HG02973 (cell line): ENCODE measurements around the gene ZDHHC4.
"Not testable (repeated sequence)": the region's sequence is repeated elsewhere in the genome, so short reads cannot be mapped to it uniquely, and the experiment has no call there.

ENCODE experiments used
- ATAC-seq: cut with Tn5 transposase; IDR thresholded peaks from one replicate; pipeline ENCODE4 v1.9.1; 2021; ENCODE audit warnings: moderate library complexity; ENCODE audit not compliant: unreplicated experiment

Gene ZDHHC4

DNA sequence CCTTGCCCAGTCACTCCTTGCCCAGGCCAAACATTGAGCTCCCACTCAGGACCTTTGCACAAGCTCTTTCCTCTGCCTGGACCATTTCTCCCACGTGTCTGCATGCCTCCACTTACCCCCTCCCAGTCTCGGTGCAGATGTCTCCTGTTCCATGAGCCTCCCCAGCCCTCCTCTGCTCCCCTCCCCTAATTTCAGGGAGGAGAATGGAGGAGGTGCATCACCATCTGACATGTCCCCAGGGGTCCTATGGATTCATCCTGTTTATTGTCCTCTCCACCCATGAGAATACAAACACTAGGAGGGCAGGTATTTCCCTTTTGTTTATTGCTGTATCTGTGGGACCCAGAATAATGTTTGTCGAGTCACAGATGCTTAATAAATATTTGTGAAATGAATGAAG lies 17.4 kb upstream of the ZDHHC4 start:
- ATAC-seq: no peak

DNA sequence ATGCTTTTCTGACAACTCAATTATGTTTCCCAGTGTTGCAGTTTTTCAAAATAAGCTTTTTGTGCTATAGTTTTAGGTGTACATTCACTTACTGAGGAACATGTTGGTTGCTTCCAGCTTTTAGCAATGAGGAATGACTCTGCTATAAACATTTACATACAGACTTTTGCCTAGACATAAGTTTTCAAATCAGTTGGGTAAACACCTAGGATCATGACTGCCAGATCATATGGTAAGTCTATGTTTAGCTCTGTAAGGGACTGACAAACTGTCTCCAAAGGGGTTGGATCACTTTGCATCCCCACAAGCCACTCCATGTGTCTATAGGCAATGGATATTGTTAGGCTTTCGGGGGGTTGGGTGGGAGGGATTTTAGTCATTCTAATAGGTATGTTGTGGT lies 15.1 kb upstream of the ZDHHC4 start:
- no peak for ATAC-seq

GRCh38 chr7:6563936-6564770 lies 13.1 kb upstream of the ZDHHC4 start:
- no peak for ATAC-seq

GRCh38 chr7:6565655-6566054 lies 11.6 kb upstream of the ZDHHC4 start:
- ATAC-seq: no peak

DNA sequence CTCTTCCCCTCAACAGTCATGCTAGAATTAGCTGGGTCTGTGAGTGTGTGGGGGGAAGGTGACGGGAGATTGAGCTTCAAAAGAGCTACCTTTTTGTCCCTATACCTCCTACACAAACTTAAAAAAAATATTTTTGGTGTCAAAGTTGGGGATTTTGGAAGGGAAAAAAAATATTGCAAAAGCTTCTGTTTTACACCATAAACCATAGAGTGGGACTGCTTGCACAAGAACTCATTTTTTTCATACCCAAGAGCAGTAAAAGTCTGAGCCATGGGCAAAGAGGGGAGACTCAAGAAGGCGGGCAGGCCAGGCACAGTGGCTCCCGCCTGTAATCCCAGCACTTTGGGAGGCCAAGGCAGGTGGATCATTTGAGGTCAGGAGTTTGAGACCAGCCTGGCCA lies 9.4 kb upstream of the ZDHHC4 start:
- no peak for ATAC-seq

DNA sequence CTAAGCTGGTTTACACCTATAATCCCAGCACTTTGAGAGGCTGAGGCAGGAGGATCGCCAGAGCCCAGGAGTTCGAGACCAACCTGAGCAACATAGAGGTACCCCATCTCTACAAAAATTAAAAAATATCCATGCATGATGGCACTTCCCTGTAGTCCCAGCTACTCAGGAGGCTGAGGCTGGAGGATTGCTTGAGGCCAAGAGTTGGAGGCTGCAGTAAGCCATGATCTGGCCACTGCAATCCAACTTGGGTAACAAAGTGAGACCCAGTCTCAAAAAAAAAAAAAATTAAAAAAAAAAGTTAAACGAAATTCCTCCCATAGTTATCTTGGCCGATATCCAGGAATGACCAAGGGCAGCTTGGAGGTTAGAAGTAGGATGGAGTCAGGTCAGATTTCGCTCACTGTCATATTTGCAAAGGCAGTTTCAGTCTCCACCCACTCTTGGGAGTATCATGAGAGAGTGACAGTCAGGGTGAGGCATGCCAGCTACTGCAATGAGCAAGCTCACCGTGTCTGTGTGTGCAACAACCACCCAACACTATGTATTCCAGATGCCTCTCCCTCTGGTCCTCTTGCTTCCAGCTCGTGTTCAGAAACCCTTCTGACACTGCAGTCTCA lies 6.0 kb upstream of the ZDHHC4 start:
- ATAC-seq: no peak

- ATAC-seq: no peak
Measured at GRCh38 chr7:6575281-6576023, 1.8 kb upstream of the ZDHHC4 start.

GRCh38 chr7:6576024-6576866 lies 1.0 kb upstream of the ZDHHC4 start:
- ATAC-seq: no peak

DNA sequence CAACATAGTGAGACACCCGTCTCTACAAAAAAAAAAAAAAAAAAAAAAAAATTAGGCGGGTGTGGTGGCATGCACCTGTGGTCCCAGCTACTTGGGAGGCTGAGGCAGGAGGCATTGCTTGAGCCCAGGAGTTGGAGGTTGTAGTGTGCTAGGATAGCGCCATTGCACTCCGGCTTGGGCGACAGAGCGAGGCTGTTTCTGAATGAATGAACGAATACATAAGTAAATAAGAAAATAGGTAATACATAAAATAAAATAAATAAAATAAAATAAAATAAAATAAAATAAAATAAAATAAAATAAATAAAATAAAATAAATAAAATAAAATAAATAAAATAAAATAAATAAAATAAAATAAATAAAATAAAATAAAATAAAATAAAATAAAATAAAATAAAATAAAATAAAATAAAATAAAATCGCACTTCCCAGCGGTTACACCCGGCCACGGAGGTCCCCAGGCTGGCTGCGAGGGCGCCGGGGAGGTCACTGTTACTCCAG lies 336 bp upstream of the ZDHHC4 start:
- ATAC-seq: not testable (repeated sequence)

- no peak for ATAC-seq
Measured at GRCh38 chr7:6578114-6579084, 1.1 kb downstream of the ZDHHC4 start.

DNA sequence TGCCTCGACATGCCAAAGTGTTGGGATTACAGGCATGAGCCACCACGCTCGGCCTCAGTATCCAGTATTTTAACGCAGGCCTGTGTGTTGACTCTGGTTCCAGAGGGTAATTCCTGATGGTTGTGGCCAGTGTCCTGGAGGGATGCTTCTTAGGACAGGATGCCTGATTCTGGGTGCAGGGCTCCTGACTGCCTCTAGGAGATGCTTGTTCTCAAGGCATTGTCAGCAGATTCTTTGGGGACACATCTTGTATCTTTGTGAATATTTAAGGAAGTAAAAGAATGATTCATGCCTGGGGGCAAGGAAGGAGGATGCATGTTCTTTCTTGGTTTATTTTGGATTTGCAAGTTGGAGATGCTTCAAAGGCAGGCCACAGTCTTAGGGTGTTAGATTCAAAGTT lies 2.2 kb downstream of the ZDHHC4 start:
- ATAC-seq: no peak

GRCh38 chr7:6585746-6586432 lies 8.6 kb downstream of the ZDHHC4 start:
- ATAC-seq: not testable (repeated sequence)

- ATAC-seq: no peak
Measured at GRCh38 chr7:6588566-6588965, 11.3 kb downstream of the ZDHHC4 start.

DNA sequence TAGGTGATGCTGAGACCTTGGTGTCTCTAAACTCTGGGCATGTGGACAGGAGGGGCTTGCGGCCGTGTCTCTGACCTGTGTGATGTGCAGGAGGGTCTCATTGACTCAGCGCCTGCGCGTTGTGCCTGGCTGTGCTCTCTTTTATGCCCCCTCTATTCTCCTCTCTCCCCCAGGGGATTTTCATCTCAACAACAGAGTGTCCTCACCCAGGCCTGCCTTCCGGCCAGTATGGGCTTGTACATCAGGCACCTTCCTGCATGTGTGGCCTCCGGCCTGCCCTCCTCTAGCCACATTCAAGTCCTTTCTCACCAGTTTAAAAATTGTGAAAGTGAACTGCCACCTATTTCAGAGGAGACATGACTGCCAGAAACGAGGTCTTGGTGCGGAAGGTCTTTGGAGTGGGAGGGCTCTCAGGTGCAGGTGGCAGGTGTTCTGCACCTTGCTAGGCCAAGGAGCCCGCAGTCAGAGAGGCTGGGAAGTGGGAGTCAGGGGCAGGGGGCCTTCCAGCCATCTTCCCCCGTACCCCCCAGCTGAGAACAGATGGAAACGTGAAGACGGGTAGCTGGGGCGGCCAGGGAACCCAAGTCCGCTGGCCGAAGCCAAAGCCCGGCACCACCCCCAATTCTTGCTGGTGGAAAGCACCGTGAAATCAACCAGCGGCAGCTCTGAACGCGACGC lies 12.0 kb downstream of the ZDHHC4 start:
- ATAC-seq: no peak

DNA sequence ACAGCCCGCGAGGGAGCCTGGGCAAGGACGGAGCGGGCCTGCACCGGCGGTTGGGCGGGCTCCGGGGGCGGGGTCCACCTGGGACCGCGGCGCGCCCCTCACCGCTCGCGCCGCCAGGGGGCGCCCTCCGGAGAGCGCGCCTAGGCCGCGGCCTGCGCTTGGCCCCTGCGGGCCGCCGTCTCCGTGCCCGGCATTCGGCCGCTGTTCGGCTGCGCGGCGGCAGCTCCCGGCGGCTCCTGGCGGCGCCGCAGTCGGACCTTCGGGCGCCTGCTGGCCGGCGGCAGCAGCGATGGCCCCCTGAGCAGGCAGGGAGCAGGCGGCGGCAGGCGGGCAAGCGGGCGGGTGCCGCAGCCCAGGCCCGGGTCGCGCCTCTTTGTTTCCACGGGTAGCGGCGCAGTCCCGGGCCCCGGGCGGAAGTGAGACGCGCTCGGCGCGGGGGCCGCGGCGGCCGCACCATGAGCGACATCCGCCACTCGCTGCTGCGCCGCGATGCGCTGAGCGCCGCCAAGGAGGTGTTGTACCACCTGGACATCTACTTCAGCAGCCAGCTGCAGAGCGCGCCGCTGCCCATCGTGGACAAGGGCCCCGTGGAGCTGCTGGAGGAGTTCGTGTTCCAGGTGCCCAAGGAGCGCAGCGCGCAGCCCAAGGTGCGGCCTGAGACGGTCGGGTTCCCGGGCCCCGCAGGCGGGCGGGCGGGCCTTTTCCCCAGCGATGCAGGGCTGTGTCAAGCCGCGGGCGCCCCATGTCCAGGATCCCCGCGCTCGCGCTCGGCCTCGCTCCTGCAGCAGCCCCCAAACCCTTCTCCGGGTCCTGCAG lies 12.8 kb downstream of the ZDHHC4 start, which contains the start of gene INTS15:
INTS15 (plus strand) TSS at position 193 of the 816 bp plus-strand sequence; CDS start at position 456, 263 bp downstream.
- peak; percentile 76 for ATAC-seq

DNA sequence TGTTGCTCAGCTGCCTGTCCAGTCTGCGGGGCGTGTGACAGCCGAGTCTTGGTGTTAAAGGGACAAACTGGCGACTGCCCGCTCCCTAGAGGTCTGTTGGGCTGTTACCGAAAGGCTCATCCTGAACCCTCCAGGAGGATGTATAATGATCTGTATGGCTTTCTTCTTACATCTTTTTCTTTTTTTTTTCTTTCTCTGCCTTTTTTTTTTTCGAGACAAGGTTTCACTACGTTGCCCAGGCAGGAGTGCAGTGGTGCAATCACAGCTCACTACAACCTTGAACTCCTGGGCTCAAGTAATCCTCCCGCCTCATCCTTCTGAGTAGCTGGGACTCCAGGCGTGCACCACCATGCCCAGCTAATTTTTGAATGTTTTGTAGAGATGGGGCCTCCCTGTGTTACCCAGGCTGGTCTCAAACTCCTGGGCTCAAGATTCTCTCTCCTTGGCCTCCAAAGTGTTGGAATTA lies 13.4 kb downstream of the ZDHHC4 start:
- peak; percentile 21 for ATAC-seq

DNA sequence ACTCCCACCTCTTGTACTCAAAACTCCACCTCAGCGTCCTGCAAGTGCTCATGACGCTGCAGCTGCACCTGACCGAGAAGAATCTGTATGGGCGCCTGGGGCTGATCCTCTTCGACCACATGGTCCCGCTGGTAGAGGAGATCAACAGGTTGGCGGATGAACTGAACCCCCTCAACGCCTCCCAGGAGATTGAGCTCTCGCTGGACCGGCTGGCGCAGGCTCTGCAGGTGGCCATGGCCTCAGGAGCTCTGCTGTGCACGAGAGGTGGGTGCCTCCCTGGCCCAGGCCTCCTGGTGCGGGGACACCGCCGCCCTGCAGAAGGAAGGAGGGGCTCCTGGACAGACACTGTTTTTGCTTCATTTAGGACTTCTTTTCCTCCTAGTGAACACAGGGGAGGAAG lies 22.8 kb downstream of the ZDHHC4 start:
- no peak for ATAC-seq
